GM21515 (cell line): Measurements from ENCODE around the gene ITGA2.
A peak's percentile ranks its signal among the peaks of the same experiment; 100 is the strongest.
"Not testable (repeated sequence)": the region's sequence is repeated elsewhere in the genome, so short reads cannot be mapped to it uniquely, and the experiment has no call there.

Experiments
- ATAC-seq: cut with Tn5 transposase; IDR thresholded peaks from one replicate; pipeline ENCODE4 v1.9.1; 2021; ENCODE audit not compliant: unreplicated experiment

ITGA2 gene

DNA sequence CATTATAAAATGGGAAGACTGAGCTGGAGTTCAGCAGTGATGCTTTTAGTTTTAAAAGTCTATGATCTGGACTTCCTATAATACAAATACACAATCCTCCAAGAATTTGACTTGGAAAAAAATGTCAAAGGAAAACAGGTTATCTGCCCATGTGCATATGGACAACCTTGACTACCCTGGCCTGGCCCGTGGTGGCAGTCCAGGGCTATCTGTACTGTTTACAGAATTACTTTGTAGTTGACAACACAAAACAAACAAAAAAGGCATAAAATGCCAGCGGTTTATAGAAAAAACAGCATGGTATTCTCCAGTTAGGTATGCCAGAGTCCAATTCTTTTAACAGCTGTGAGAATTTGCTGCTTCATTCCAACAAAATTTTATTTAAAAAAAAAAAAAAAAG lies 103.1 kb downstream of the ITGA2 start:
- ATAC-seq: no peak

DNA sequence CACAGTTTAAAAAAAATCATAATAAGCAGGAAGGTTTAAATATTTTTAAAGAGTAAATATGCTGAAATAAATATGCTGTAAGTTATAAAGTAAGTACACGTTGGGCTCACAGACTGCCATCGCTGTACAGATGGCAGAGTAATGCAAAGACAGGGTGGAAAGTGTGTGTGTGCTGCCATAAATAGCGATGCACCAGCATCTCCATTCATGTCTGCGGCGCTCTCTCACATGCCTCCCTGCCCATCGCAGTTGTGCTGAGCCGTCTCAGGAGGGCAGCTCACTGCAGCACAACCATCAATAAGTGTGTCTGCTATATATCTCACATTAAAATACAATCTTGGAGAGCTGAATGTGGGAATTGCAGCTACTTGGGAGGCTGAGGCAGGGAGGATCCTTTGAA lies 106.1 kb downstream of the ITGA2 start:
- no peak for ATAC-seq

DNA sequence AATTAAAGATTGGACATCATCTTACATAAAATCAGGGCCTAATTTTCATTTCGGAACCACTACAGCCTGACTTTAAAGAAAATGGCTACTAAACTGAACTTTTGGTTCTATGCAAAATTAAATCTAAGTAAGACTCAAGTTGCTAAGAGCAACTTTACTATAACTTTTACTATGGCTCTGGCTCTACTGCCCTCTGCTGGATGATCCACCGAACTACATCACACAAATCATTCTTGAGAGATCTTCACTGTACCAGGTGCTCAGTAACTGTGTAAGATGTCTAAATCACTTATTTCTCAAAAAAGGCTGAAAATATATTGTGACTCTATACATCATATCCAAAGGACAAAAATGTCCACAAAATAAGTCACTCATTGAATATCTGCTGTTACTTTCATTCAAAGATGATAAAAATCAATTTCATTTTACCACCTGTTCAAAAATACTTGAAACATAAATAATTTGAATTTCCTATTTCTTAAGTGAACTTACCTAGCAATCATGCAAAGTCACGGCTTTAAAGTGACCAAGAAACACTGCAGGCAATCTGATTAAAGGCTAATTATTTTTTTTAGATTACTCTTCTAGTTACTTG lies 106.9 kb downstream of the ITGA2 start:
- ATAC-seq: peak; percentile 81

DNA sequence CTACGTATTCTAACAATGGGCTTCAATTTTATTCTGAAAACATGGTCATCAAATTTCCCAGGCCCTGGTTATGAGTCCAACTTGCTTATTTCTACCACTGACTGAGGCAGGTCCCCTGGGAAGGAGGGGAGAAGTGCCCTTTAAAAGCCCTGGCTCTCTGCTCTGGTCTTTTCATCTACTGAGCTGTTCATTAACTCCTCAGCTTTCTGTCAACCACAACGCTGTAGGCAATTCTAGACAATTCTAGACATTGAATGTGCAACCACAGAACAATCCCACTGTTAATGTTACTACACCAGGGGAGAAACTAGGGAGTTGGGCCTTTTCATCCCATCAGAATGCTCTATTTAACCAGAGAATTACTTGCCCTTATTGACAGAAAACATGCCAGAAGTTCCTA lies 110.4 kb downstream of the ITGA2 start:
- no peak for ATAC-seq

DNA sequence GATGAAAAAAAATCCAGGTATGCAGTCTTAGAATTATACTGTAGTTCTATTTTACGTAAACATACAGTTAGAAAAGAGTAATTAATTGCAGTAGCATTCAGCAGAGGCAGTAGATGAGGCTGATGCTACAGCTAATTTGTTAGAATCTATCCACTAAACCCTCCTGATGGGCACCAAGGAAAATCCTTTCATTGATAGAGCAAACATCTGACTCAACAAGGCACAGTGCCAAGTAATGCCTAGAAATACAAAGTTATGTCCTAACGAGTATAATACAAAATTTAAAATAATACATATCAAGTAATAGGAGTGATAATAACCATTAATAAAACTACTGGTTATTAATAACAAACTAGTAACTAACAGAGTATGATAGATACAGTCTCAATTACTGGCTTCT lies 111.5 kb downstream of the ITGA2 start:
- ATAC-seq: no peak

DNA sequence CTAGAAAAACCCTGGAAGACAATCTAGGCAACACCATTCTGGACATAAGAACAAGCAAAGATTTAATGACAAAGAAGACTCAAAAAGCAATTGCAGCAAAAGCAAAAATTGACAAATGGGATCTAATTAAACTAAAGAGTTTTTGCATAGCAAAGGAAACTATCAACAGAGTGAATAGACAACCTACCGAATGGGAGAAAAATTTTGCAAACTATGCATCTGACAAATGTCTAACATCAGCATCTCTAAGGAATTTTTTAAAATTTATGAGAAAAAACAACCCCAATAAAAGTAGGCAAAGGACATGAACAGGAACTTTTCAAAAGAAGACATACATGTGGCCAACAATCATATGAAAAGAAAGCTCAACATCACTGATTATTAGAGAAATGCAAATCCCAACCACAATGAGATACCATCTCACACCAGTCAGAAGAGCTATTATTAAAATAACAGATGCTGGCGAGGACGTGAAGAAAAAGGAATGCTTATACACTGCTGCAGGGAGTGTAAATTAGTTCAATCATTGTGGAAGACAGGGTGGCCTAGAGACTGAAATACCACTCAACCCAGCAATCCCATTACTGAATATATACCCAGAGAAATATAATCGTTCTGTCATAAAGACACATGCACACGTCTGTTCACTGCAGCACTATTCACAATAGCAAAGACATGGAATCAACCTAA lies 116.6 kb downstream of the ITGA2 start:
- ATAC-seq: no peak

DNA sequence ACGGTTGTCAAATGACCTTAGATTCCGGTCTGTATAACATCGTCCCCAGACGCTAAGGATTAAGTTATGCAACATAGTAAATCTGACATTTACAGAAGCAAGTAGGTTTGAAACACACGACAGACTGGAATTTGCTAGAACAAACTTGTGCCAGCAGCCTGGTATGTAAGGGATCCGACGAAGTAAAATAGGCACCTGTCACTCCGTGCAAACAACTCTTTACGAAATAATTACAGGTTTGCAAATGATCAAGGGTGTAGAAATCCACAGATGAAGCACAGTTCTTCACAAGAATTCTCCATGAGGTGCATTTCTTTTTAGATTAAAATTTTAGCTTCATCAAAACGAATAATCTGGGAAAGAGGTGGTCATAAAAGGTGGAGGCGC lies 119.9 kb downstream of the ITGA2 start:
- ATAC-seq: peak; percentile 11

DNA sequence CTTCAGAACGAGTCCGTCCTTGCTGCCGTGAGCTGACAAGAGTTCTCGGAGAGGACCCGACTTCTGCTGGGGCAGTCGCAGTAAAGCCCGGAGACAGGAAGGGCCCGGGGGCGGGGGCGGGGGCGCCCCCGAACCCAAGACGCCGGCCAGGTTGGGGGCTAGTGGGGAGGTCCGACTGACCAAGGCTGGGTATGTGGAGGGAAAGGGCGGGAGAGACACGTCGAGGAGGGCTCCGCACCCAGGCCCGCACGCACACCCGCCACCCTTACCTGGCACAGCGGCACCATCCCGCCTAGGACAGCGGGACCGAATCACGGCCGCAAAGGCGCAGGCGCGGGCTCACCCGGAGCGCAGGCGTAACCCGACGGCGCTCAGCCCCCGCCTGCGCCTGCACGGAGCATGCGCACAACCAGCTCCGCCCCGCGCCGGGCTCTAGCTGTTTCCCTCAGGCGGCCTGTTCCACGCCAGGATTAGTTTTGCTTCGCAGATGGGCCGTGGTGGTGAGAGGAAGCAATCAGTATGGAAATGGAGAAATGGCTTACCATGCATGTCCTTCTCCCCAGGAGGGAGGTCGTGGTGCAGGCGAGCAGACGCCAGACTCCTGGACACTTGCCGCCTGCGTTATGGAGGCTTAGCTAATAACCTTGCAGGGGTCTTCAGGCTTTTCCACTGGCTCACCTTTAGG lies 120.4 kb downstream of the ITGA2 start, which contains the start of gene MOCS2:
TSS of gene MOCS2 (minus strand) at position 315 of the 685 bp plus-strand sequence. CDS start 2,583 bp downstream, outside the sequence.
- peak; percentile 96 for ATAC-seq

DNA sequence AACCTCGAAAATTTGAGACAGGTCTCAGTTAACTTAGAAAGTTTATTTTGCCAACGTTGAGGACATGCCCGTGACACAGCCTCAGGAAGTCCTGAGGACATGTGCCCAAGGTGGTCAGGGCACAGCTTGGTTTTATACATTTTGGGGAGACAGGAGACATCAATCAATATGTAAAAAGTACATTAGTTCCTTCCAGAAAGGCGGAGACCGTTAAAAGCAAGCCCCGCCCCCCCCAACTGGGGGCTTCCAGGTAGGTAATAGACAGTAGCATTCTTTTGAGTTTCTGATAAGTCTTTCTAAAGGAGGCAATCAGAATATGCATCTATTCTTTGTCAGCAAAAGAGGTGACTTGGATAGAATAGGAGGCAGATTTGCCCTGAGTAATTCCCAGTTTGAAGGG lies 121.0 kb downstream of the ITGA2 start:
- no peak for ATAC-seq

DNA sequence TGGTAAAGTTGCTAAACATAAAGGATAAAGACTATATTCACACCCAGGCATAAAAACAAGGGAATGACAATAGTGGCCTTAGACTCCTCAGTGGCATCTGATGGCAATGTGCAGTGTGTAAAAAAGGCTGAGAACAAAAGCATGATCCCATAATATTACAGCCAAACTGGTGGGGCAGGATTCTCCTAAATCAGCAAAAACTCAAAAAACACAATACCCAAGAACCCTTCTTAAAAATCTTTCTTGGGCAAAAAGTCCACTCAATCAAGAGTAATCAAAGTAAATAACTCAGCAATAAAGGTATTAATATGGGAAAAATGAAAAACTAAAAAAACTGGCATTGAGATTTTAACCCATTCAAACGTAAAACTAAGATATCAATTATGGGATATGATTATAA lies 122.0 kb downstream of the ITGA2 start:
- ATAC-seq: no peak

DNA sequence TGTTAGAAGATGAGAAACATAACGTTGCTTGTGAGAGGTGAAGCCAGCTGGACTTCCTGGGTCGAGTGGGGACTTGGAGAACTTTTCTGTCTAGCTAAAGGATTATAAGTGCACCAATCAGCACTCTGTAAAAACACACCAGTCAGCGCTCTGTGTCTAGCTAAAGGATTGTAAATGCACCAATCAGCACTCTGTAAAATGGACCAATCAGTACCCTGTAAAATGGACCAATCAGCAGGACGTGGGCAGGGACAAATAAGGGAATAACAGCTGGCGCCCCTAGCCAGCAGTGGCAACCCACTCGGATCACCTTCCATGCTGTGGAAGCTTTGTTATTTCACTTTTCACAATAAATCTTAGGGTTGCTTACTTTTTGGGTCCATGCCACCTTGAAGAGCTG lies 123.2 kb downstream of the ITGA2 start:
- ATAC-seq: not testable (repeated sequence)

DNA sequence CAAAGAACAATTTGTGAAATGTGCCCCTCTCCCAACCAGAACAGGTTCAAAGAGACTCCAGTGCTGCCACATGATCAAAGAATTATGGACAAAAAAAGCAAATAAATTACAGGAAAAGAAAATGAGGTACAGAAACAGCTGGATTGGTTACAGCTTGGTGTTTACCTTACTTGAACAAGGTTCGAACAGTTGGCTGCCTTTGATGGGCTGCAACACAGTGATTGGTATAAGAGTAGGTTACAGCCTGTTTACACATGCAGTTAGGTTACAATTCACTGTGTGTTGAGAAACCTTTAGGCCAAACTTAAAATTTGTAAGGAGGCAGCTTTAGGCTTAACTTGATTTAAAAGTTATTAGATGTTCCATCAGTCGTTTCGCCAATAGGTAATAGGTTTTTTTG lies 123.8 kb downstream of the ITGA2 start:
- no peak for ATAC-seq

DNA sequence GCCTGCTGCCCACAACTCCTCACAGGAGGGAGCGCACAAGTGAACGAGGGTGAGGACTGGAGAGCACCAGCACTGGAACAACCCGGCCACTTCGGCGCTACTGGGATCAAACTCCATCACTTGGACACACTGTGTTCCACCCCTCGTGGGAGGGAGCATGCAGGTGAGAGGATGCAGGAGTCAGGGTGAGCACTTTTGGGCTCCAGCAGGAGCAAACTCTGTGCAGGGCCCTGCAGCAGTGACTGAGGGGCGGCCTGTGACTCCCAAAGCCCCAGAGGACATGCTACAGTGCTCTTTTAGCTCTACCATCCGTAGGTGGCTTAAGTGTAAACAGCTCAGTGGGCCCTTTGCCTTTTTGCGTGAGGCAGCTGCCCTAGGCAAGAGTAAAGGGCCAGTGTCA lies 124.8 kb downstream of the ITGA2 start:
- ATAC-seq: no peak

DNA sequence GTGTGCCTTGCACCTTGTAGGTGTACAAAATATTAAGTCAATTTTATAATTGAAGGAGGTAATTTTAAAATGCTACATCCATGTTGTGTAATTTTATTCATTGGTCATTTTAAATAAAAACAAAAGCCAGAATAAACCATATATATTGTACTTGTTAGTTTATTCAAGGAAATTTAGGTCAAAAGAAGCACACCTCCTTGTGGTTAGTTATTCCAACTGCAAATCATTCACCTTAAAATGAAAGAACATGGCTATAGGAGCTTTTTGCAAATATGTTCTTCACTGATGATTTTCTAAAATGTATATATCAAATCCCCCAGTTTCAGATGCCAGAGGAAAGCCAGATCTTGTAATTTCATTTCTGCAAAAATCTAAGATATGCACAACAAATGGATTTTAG lies 125.8 kb downstream of the ITGA2 start:
- no peak for ATAC-seq

DNA sequence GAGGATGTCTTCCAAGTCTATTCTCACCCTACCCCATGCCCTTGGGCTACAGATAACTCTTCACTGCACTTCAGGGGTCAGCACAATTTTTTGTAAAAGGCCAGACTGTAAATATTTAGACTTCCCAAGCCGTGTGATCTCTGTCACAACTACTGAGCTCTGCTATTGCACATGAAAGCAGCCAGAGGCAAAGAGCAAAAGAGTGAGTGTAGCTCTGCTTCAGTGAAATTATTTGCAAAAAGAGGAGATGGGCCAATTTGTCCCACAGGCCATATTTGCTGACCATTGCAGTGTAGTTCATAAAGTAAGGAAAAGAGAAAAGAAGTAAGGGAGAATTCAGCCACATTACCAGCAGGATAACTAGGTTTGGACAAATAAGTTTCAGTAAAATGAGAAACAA lies 127.4 kb downstream of the ITGA2 start:
- ATAC-seq: no peak

DNA sequence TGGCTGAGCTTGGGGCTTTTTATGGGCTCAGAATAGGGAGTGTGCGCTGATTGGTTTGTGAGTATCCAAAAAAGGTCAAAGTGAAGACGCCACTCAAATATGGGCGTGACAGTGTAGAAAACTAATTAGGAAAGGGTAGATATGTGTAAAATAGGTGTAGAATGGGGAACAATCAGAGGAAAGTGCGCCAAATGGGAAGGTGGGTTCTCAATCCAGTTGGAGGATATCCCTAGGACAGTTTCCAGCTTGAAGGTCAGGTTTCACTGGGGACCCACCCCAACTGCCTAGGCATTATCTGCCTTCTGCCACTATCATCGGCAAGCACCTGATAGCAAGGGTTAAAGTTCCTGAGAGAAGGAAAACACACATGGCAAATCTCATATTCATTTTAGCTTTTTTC lies 129.7 kb downstream of the ITGA2 start:
- no peak for ATAC-seq

DNA sequence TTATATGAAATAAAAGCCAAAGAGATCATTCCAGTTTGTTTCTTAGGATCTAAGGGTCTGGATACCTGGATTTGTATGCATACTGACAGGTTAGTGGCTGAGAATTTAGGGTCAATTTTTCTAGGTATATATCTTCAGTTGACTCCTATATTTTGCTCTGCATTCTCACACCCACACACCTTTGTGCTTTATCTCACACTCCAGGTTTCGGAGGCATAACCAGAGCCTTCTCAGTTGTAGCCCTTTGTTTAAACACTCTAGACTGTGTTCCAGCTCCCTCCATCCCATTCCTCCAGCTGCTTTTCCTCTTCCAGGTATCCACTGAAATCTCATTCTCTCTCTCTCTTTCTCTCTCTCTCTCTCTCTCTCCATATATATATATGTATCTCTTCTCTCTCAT lies 131.0 kb downstream of the ITGA2 start:
- ATAC-seq: no peak

DNA sequence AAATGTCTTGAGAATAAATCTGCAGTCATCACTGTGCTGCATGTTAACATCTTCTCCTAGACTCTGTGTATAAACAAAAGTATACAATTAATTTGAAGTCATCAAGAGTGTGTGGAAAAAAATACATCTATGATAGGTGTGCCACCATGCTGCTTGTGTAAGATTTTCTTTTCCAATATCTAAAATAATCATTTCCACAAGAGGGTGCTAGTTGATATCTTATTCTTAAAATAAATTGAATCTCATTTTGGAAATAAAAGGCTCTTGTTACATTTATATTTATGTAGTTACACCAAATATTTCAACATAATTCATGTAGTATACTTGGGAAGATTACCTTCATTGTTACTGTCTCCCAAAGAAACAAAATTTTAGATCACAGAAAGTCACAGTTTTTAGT lies 134.6 kb downstream of the ITGA2 start:
- ATAC-seq: no peak

DNA sequence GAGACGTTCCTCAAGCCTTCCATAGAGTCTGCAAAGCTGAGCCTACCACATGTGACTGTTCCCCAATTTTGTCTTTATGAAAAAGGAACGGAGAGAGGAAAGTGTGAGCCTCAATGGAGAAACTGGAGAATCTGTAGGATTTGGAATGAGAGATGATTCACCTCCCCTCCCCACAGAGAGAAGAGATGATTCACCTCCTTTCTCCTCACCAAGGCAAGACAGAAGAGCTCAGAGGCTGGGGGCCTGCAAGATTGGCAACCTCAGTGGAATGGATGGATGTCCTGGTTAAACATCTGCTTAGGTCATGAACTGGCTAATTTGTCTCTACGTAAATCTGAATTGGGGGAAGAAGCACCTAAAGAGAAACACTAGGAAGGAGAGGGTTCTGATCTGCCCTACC lies 137.4 kb downstream of the ITGA2 start:
- ATAC-seq: no peak

DNA sequence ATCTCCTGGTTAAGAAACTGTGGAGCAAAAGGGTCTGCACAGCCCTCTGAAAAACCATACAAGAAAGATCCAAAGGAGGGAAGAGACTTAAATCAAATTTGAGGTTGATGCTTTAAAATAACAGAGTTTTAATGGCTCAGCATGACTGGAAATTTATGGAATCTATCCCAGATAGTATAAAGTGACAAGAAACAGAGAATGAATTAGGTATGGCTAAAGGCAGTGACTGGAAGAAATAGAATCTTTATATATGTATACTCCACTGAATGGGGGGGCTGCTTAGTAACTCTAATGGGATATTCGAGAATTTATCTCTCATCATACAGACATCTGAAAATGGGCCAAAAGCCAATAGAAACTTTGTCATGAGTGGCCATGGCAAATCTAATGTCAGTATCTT lies 138.0 kb downstream of the ITGA2 start:
- no peak for ATAC-seq

DNA sequence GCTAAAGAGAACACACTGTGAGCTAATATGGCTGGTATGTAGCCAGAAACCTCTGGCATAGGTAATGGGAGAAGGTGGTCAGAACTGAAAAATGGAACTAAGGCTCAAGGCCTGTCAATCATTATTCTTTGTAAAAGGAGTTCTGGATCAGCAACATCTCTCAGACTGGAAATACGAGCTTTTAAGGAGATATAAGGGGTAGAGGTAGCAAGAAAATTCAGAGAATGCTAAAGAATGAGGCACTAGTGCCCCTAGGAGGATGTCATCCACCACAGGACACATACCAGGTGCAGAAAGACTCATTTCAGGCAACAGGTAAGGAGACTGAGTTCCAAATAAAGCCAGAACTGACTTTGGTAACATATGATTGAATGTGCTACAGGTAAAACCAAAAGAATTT lies 139.3 kb downstream of the ITGA2 start:
- ATAC-seq: no peak

DNA sequence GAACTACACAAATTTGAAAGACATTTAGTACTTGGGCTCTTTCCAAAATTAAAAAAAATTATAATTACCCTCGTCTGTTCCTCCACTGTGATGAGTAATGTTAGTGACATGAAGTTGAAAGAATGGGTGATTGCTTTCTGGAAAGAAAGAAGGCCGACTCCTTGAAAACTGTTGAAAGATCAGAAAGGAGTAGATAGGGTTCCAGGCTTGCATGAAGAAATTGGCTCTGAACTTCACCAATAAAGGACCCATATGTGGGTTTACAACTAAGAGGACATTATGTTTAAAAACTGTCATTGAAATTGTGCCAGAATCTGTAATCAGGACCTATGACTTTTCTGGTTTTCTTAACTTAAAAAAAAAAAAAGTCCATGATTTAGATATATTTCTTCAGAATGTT lies 141.1 kb downstream of the ITGA2 start:
- no peak for ATAC-seq
